K562 (cell line): ENCODE results near the gene MYO1D. TPM values are rescaled to one million over a fixed set of nuclear protein-coding genes. Genes with fewer than 3 reads are reported as not detected.

ENCODE experiments used
- ATAC-seq: fragments of 200-7000 bp; cut with Tn5 transposase; 3 replicates; pipeline ENCODE4 v1.9.1; 2020; ENCODE audit warnings: moderate library complexity
- BruUV-seq: library from RNA; stranded (reverse); fragments of 400-500 nt; replicated peaks from 2 replicates; lab custom pipeline; 2021; lab: Mats Ljungman, UMichigan
- CTCF ChIA-PET: fragments of 300-600 bp; formaldehyde crosslinking; extraction: SDS; loops from one replicate; lab custom pipeline; 2021; ENCODE audit warnings: low intra/inter-chr PET ratio; lab: Yijun Ruan, JAX
- POLR2A ChIA-PET: fragments of 300-600, 350-650 bp; sonication (Branson Sonifier 250); formaldehyde crosslinking; extraction: SDS; loops from one replicate; lab custom pipeline; 2021; ENCODE audit warnings: antibody characterized with exemption, inconsistent platforms; lab: Yijun Ruan, JAX
- DNase-seq, 4 experiments: peaks; one replicate each; pipeline versions ENCODE4 v3.0.0 to v3.0.0-alpha.2; 2011 to 2018; ENCODE audit warnings: low spot score in 3 of 4, mixed read lengths in 3 of 4; ENCODE audit errors: extremely low read depth in 1 of 4
- FAIRE-seq: peaks from 2 replicates; lab custom pipeline; 2011; peaks lifted over from hg19 to GRCh38; lab: Jason Lieb, UNC
- H2AFZ ChIP-seq: 2 replicates; pipeline ENCODE4 v1.6.0; 2011; ENCODE audit warnings: low read depth, low read length, control low read depth, inconsistent platforms
- H3K27ac ChIP-seq: fragments of 200-600 bp; 3 replicates; pipeline ENCODE4 v1.8.0; 2011; ENCODE audit warnings: low read depth, mild to moderate bottlenecking, control low read depth, inconsistent platforms, low read length, moderate library complexity, mixed read lengths; ENCODE audit errors: extremely low read depth
- H3K27me3 ChIP-seq, 2 experiments: fragments of 300-600 bp in 1 of 2; 2 replicates in 1 of 2; 3 replicates in 1 of 2; pipeline versions ENCODE4 v1.6.0 to v1.8.0; 2011; ENCODE audit warnings: inconsistent platforms in 2 of 2, low read length in 2 of 2, mild to moderate bottlenecking in 1 of 2, mixed read lengths in 1 of 2, moderate library complexity in 1 of 2; ENCODE audit not compliant: control insufficient read depth in 2 of 2, insufficient read depth in 2 of 2
- H3K36me3 ChIP-seq: fragments of 300-600 bp; 3 replicates; pipeline ENCODE4 v1.8.0; 2011; ENCODE audit warnings: mild to moderate bottlenecking, low read length, inconsistent platforms; ENCODE audit not compliant: control insufficient read depth, insufficient read depth
- H3K4me1 ChIP-seq, 2 experiments: fragments of 200-600 bp in 1 of 2; replicated peaks in 1 of 2; 2 replicates in 1 of 2; 3 replicates in 1 of 2; pipeline versions ENCODE4 v1.5.1 to v1.8.0; 2011; ENCODE audit warnings: inconsistent platforms in 2 of 2, low read length in 2 of 2, mild to moderate bottlenecking in 1 of 2, mixed read lengths in 1 of 2, moderate library complexity in 1 of 2; ENCODE audit not compliant: control insufficient read depth in 2 of 2, insufficient read depth in 2 of 2
- H3K4me2 ChIP-seq: 2 replicates; pipeline ENCODE4 v1.6.1; 2011; ENCODE audit warnings: low read length, control low read depth, inconsistent platforms, mixed read lengths; ENCODE audit not compliant: insufficient read depth
- H3K4me3 ChIP-seq: fragments of 200-600 bp; sonication (generic), shearing (Covaris generic); 2 replicates; pipeline ENCODE4 v1.5.1; 2016; ENCODE audit warnings: control low read depth, inconsistent platforms
- H3K79me2 ChIP-seq: fragments of 200-600 bp; 3 replicates; pipeline ENCODE4 v1.8.0; 2011; ENCODE audit warnings: low read length, inconsistent platforms; ENCODE audit not compliant: control insufficient read depth, insufficient read depth
- H3K9ac ChIP-seq, 2 experiments: 2 replicates each; pipeline versions ENCODE4 v1.6.0 to v1.6.1; 2011; ENCODE audit warnings: low read depth in 2 of 2, low read length in 2 of 2, control low read depth in 1 of 2, inconsistent platforms in 1 of 2, mild to moderate bottlenecking in 1 of 2, mixed read lengths in 1 of 2; ENCODE audit not compliant: insufficient read depth in 1 of 2
- H3K9me1 ChIP-seq: one replicate; pipeline ENCODE4 v1.6.0; 2011; ENCODE audit warnings: inconsistent platforms, mild to moderate bottlenecking, low read length, moderate library complexity; ENCODE audit not compliant: control insufficient read depth, insufficient read depth
- H3K9me3 ChIP-seq: replicated peaks from 2 replicates; pipeline ENCODE4 v1.5.1; 2011; ENCODE audit warnings: low read depth, low read length, inconsistent platforms; ENCODE audit not compliant: control insufficient read depth, insufficient read depth
- H4K20me1 ChIP-seq: replicated peaks from 2 replicates; pipeline ENCODE4 v1.6.1; 2011; ENCODE audit warnings: low read length, inconsistent platforms, mixed read lengths; ENCODE audit not compliant: control insufficient read depth, insufficient read depth
- ARID2 ChIP-seq: fragments of 450-650 bp; IDR thresholded peaks from 2 replicates; pipeline ENCODE4 v1.6.1; 2017; ENCODE audit warnings: antibody characterized with exemption, mild to moderate bottlenecking
- CTCFL ChIP-seq: IDR thresholded peaks from 2 replicates; pipeline ENCODE4 v1.6.1; 2011; ENCODE audit warnings: borderline replicate concordance, low read depth, mild to moderate bottlenecking, moderate library complexity, low read length; ENCODE audit not compliant: insufficient read depth, poor library complexity, severe bottlenecking
- ETS2 ChIP-seq: IDR thresholded peaks from 2 replicates; pipeline ENCODE4 v1.6.1; 2016; ENCODE audit warnings: borderline replicate concordance, missing genetic modification characterization, mild to moderate bottlenecking, moderate library complexity, missing compliant biosample characterization; ENCODE audit not compliant: poor library complexity, severe bottlenecking
- FOXJ3 ChIP-seq: sonication (generic); formaldehyde crosslinking; IDR thresholded peaks from 2 replicates; pipeline ENCODE4 v1.4.0; 2020; ENCODE audit warnings: mild to moderate bottlenecking, missing genetic modification reagents
- IRF9 ChIP-seq: fragments of 450-650 bp; IDR thresholded peaks from 2 replicates; pipeline ENCODE4 v1.6.1; 2016; ENCODE audit warnings: missing biosample characterization, missing genetic modification characterization
- KDM2B ChIP-seq: fragments of 250-450 bp; sonication (Bioruptor Pico); IDR thresholded peaks from 2 replicates; pipeline ENCODE4 v1.8.0; 2021; ENCODE audit warnings: mild to moderate bottlenecking, moderate library complexity
- LARP7 ChIP-seq: fragments of 450-650 bp; IDR thresholded peaks from 2 replicates; pipeline ENCODE4 v1.6.1; 2016
- MEF2D ChIP-seq: conservative IDR thresholded peaks from 2 replicates; pipeline ENCODE4 v1.6.1; 2016; ENCODE audit warnings: low read depth, missing genetic modification characterization, missing compliant biosample characterization
- PCBP2 ChIP-seq: fragments of 200-400 bp; formaldehyde crosslinking; IDR thresholded peaks from 2 replicates; pipeline ENCODE4 v1.6.1; 2018; ENCODE audit warnings: low read length, low read depth, mild to moderate bottlenecking, moderate library complexity; ENCODE audit not compliant: poor library complexity, severe bottlenecking
- SNRNP70 ChIP-seq: fragments of 200-400 bp; formaldehyde crosslinking; optimal IDR thresholded peaks from 2 replicates; pipeline ENCODE3; 2017; ENCODE audit warnings: low read depth, low read length
- THRAP3 ChIP-seq: fragments of 450-650 bp; IDR thresholded peaks from 2 replicates; pipeline ENCODE4 v1.6.1; 2016; ENCODE audit warnings: mild to moderate bottlenecking, inconsistent platforms, borderline replicate concordance
- TOE1 ChIP-seq, 2 experiments: fragments of 450-650 bp in 1 of 2; sonication (generic) in 1 of 2; formaldehyde crosslinking in 1 of 2; IDR thresholded peaks; 2 replicates each; pipeline versions ENCODE4 v1.7.1 to v1.8.0; 2016 to 2022; ENCODE audit warnings: borderline replicate concordance in 2 of 2, mild to moderate bottlenecking in 2 of 2, antibody characterized with exemption in 1 of 2, inconsistent platforms in 1 of 2, low read depth in 1 of 2, missing genetic modification reagents in 1 of 2, moderate library complexity in 1 of 2
- ZEB2 ChIP-seq: fragments of 450-650 bp; IDR thresholded peaks from 2 replicates; pipeline ENCODE4 v1.6.1; 2016
- ZNF12 ChIP-seq: sonication (generic); formaldehyde crosslinking; IDR thresholded peaks from 2 replicates; pipeline ENCODE4 v1.4.0; 2020; ENCODE audit warnings: mild to moderate bottlenecking, missing genetic modification reagents
- ZNF140 ChIP-seq: fragments of 250-450 bp; sonication (Bioruptor Pico); IDR thresholded peaks from 2 replicates; pipeline ENCODE4 v1.8.0; 2021; ENCODE audit warnings: moderate library complexity, mild to moderate bottlenecking, inconsistent platforms
- ZNF398 ChIP-seq: fragments of 250-450 bp; sonication (Bioruptor Pico); IDR thresholded peaks from 2 replicates; pipeline ENCODE4 v1.8.0; 2021; ENCODE audit warnings: moderate library complexity, mild to moderate bottlenecking, inconsistent platforms
- WGBS: fragments of 100-300 bp; shearing (Covaris generic); methylation state at CpG from one replicate; pipeline ENCODE4 v1.1.6; 2016; ENCODE audit warnings: low coverage, mixed read lengths; ENCODE audit not compliant: insufficient coverage; ENCODE audit errors: missing lambda C conversion rate; 5-methylcytosine and 5-hydroxymethylcytosine counted together
- in situ Hi-C: fragments of 300-500 bp; cut with MboI; formaldehyde crosslinking; loops from 4 replicates; pipeline ENCODE4 v1.15.0; 2018; ENCODE audit warnings: inconsistent platforms, mixed read lengths
- intact Hi-C: fragments of 100-400 bp; cut with micrococcal nuclease; formaldehyde crosslinking; loops from 2 replicates; pipeline ENCODE4 v1.14.2; 2022
- polyA plus RNA-seq, 8 experiments: library from polyadenylated mRNA; depleted of rRNA in 4 of 8; stranded (reverse) in 5 of 8; unstranded in 3 of 8; fragments of >200 nt; fragmentation: Nextera tagmentation in 2 of 8; fragmentation: Illumina TruSeq in 1 of 8; extraction: Ambion mirVana in 2 of 8; extraction: Trizol in 1 of 8; gene quantifications; 2 replicates each; pipeline versions ENCODE4 v1.2.1 to v1.2.3, GENCODE V29; 2011 to 2014; ENCODE audit warnings: inconsistent platforms in 1 of 8, missing spikeins in 1 of 8
- total RNA-seq, 7 experiments: library from RNA; depleted of rRNA in 6 of 7; stranded (reverse); fragments of >200 nt in 6 of 7; fragmentation: Illumina TruSeq in 2 of 7; extraction: Trizol in 2 of 7; gene quantifications; 2 replicates each; pipeline versions ENCODE4 v1.2.1 to v1.2.3, GENCODE V29; 2011 to 2021; ENCODE audit warnings: low replicate concordance in 1 of 7

Gene MYO1D
- total and polyA plus RNA-seq, 9 of the 15 experiments (the other 6 are each of a cell fraction or from before 2014, with no cell fraction given) = 2.1 to 71.2 (median 45.4) TPM

GRCh38 chr17:32520104-32520701, 356.7 kb downstream of the MYO1D start:
- ATAC-seq (no peak), FAIRE-seq (no peak), DNase-seq (no peak)
- Histone ChIP-seq H4K20me1 (no peaks in the 10 kb centered on the region), H3K9me3 (no peaks in the 10 kb centered on the region), H3K27ac (no peak overlapping the region), H3K27me3 (no peaks in the 10 kb centered on the region), H2AFZ (no peak overlapping the region), H3K36me3 (no peaks in the 10 kb centered on the region), H3K9ac (no peak overlapping the region), H3K9me1 (no peaks in the 10 kb centered on the region), H3K4me3 (no peak overlapping the region), H3K79me2 (no peaks in the 10 kb centered on the region), H3K4me2 (no peak overlapping the region), H3K4me1 (peaks cover 0 to 4% of the 10 kb centered on the region in 2 experiments; a peak in 1 of 5 replicates)
- BruUV-seq = no TSS peak
- in situ Hi-C loops = no loop called here
- CTCF ChIA-PET = no interaction called here
- intact Hi-C loops = no loop called here
- POLR2A ChIA-PET = no interaction called here
- WGBS = 74% methylated on average over 13 of the region's 17 CpGs
- TF ChIP-seq IRF9 (tag) = no peak
- TF ChIP-seq SNRNP70 = no peak
- no peak for TF ChIP-seq MEF2D (tag)
- TF ChIP-seq LARP7 = no peak
- TF ChIP-seq PCBP2 = no peak
- TF ChIP-seq ARID2 = no peak
- no peak for TF ChIP-seq ZNF12 (CRISPR knock-in tag)
- no peak for TF ChIP-seq KDM2B (CRISPR knock-in tag)
- TF ChIP-seq ETS2 (tag) = no peak
- no peak for TF ChIP-seq ZEB2
- no peak for TF ChIP-seq THRAP3
- TF ChIP-seq CTCFL = no peak
- no peak for TF ChIP-seq FOXJ3
- TF ChIP-seq TOE1 (IDR thresholded peaks at IDR 0.05; ENCODE audit: borderline replicate concordance) = no peak
- no peak for TF ChIP-seq TOE1 (CRISPR knock-in tag; IDR thresholded peaks at IDR 0.05; ENCODE audit: borderline replicate concordance, low read depth)
- no peak for TF ChIP-seq ZNF398 (CRISPR knock-in tag)
- TF ChIP-seq ZNF140 (CRISPR knock-in tag) = no peak
